Gastrocnemius medialis (tissue), 4 donors: ENCODE results near the gene MED12L. TPM values are rescaled to one million over a fixed set of nuclear protein-coding genes. Genes with fewer than 3 reads are reported as not detected.

Source experiments
- ATAC-seq, 2 donors: fragments of 150-250 bp; one replicate each; pipeline ENCODE4 v1.9.1; 2016
- DNase-seq, 2 donors: peaks; one replicate each; pipeline ENCODE4 v3.0.0-alpha.2; 2019
- H3K27ac ChIP-seq, 4 donors: fragments of 200-600 bp; sonication (generic); 1 replicate in 1 of 4; 2 replicates in 3 of 4; pipeline ENCODE4 v1.5.1; 2016 to 2018; ENCODE audit warnings: mild to moderate bottlenecking in 2 of 4, moderate library complexity in 1 of 4
- H3K27me3 ChIP-seq, 3 donors: fragments of 200-600 bp; sonication (generic) in 2 of 3; 1 replicate in 1 of 3; 2 replicates in 2 of 3; pipeline versions ENCODE4 v1.5.1 to v1.6.0; 2016 to 2019; ENCODE audit warnings: mild to moderate bottlenecking in 1 of 3, moderate library complexity in 1 of 3
- H3K36me3 ChIP-seq, 2 donors: fragments of 200-600 bp; sonication (generic) in 1 of 2; one replicate each; pipeline ENCODE4 v1.5.1; 2017 to 2018
- H3K4me1 ChIP-seq, 2 donors: fragments of 200-600 bp; sonication (generic) in 1 of 2; one replicate each; pipeline ENCODE4 v1.5.1; 2016 to 2017; ENCODE audit warnings: mild to moderate bottlenecking in 2 of 2
- H3K4me3 ChIP-seq, 4 donors: fragments of 200-600 bp; sonication (generic) in 3 of 4; 1 replicate in 1 of 4; 2 replicates in 3 of 4; pipeline ENCODE4 v1.5.1; 2016 to 2019; ENCODE audit warnings: mild to moderate bottlenecking in 2 of 4
- H3K9me3 ChIP-seq, 3 donors: fragments of 200-600 bp; sonication (generic) in 2 of 3; 1 replicate in 1 of 3; 2 replicates in 2 of 3; pipeline ENCODE4 v1.5.1; 2016 to 2019
- CTCF ChIP-seq, 5 experiments: fragments of 450-650 bp in 3 of 5; fragments of 200-600 bp in 2 of 5; sonication (generic) in 2 of 5; IDR thresholded peaks in 4 of 5; conservative IDR thresholded peaks in 1 of 5; 1 replicate in 4 of 5; 2 replicates in 1 of 5; pipeline ENCODE4 v1.5.1; 2016 to 2019; ENCODE audit warnings: antibody characterized with exemption in 5 of 5, mild to moderate bottlenecking in 3 of 5, moderate library complexity in 3 of 5
- POLR2A ChIP-seq, 2 donors: fragments of 450-650 bp; IDR thresholded peaks; one replicate each; pipeline ENCODE4 v1.6.1; 2017; ENCODE audit warnings: antibody characterized with exemption in 2 of 2, mild to moderate bottlenecking in 2 of 2, moderate library complexity in 2 of 2
- in situ Hi-C, 4 donors: fragments of 200-750 bp; cut with MboI; loops; one replicate each; pipeline versions ENCODE4 v1.15.0 to v1.8.0; 2017; ENCODE audit warnings: low sequenced_read_pairs in 4 of 4
- intact Hi-C: fragments of 100-400 bp; cut with DNase I; formaldehyde crosslinking; loops from one replicate; pipeline ENCODE4 v1.15.1; 2023; ENCODE audit warnings: low total_unique reads
- total RNA-seq, 4 donors: library from RNA; depleted of rRNA; stranded (reverse); fragments of >200 nt; gene quantifications; one replicate each; pipeline versions ENCODE4 v1.1.0 to v1.2.3, GENCODE V29; 2016

The MED12L gene
- total RNA-seq, 4 donors from 2014 or later = 0.05 to 1.2 (median 0.10) TPM

- H3K4me3 ChIP-seq = no peak overlapping the region
- no peak for ATAC-seq
- no peaks in the 10 kb centered on the region for H3K36me3 ChIP-seq
- TF ChIP-seq POLR2A (IDR thresholded peaks at IDR 0.05) (no peak), CTCF (IDR thresholded peaks at IDR 0.05 in 4 of 5, conservative IDR thresholded peaks at IDR 0.05 in 1 of 5) (no peak)
- no peaks in the 10 kb centered on the region for H3K4me1 ChIP-seq
- no peaks in the 10 kb centered on the region for H3K9me3 ChIP-seq
- intact Hi-C loops = no loop called here
- H3K27ac ChIP-seq = no peak overlapping the region
- no peaks in the 10 kb centered on the region for H3K27me3 ChIP-seq
- in situ Hi-C loops = no loop called here
- no peak for DNase-seq
These were observed 33.9 kb upstream of the MED12L start for GRCh38 chr3:151051533-151051932.

- Histone ChIP-seq H3K27ac (no peak overlapping the region), H3K4me1 (no peaks in the 10 kb centered on the region), H3K36me3 (no peaks in the 10 kb centered on the region), H3K4me3 (no peak overlapping the region), H3K27me3 (no peaks in the 10 kb centered on the region), H3K9me3 (no peaks in the 10 kb centered on the region)
- in situ Hi-C loops = no loop called here
- ATAC-seq (no peak), DNase-seq (no peak)
- intact Hi-C loops = no loop called here
- TF ChIP-seq CTCF (IDR thresholded peaks at IDR 0.05 in 4 of 5, conservative IDR thresholded peaks at IDR 0.05 in 1 of 5) = no peak
- TF ChIP-seq POLR2A (IDR thresholded peaks at IDR 0.05) = no peak
These were observed 33.1 kb upstream of the MED12L start for GRCh38 chr3:151052346-151052745.

GRCh38 chr3:151052756-151053155 is 32.7 kb upstream of the MED12L start:
- Histone ChIP-seq H3K4me3 (no peak overlapping the region), H3K27ac (no peak overlapping the region), H3K27me3 (no peaks in the 10 kb centered on the region), H3K4me1 (no peaks in the 10 kb centered on the region), H3K36me3 (no peaks in the 10 kb centered on the region), H3K9me3 (no peaks in the 10 kb centered on the region)
- intact Hi-C loops (no loop called here), in situ Hi-C loops (no loop called here)
- TF ChIP-seq CTCF (IDR thresholded peaks at IDR 0.05 in 4 of 5, conservative IDR thresholded peaks at IDR 0.05 in 1 of 5) = no peak
- no peak for TF ChIP-seq POLR2A (IDR thresholded peaks at IDR 0.05)
- no peak for DNase-seq
- no peak for ATAC-seq

GRCh38 chr3:151058740-151059139 is 26.7 kb upstream of the MED12L start:
- TF ChIP-seq CTCF (IDR thresholded peaks at IDR 0.05 in 4 of 5, conservative IDR thresholded peaks at IDR 0.05 in 1 of 5) (no peak), POLR2A (IDR thresholded peaks at IDR 0.05) (no peak)
- ATAC-seq (no peak), DNase-seq (no peak)
- Histone ChIP-seq H3K36me3 (no peaks in the 10 kb centered on the region), H3K9me3 (no peaks in the 10 kb centered on the region), H3K27me3 (no peaks in the 10 kb centered on the region), H3K4me3 (no peak overlapping the region), H3K4me1 (no peaks in the 10 kb centered on the region), H3K27ac (no peak overlapping the region)
- in situ Hi-C loops = no loop called here
- intact Hi-C loops = no loop called here

- in situ Hi-C loops = no loop called here
- intact Hi-C loops = no loop called here
- no peak for ATAC-seq
These were observed 22.9 kb upstream of the MED12L start for GRCh38 chr3:151062611-151063010.

More at GRCh38 chr3:151062611-151063010, 22.9 kb upstream of the MED12L start:
- no peak for TF ChIP-seq POLR2A (IDR thresholded peaks at IDR 0.05)
- TF ChIP-seq CTCF (IDR thresholded peaks at IDR 0.05 in 4 of 5, conservative IDR thresholded peaks at IDR 0.05 in 1 of 5) = no peak
- Histone ChIP-seq H3K27me3 (no peaks in the 10 kb centered on the region), H3K4me3 (no peak overlapping the region), H3K36me3 (no peaks in the 10 kb centered on the region), H3K9me3 (no peaks in the 10 kb centered on the region), H3K4me1 (no peaks in the 10 kb centered on the region), H3K27ac (no peak overlapping the region)
- DNase-seq = no peak
